Ovary (tissue), 9 donors: ENCODE measurements around the gene DMXL2. TPM values are rescaled to one million over a fixed set of nuclear protein-coding genes. Genes with fewer than 3 reads are reported as not detected.
"Not testable (repeated sequence)": the region's sequence is repeated elsewhere in the genome, so short reads cannot be mapped to it uniquely, and the experiment has no call there.

Experiments used
- DNase-seq, 5 donors: peaks; one replicate each; pipeline ENCODE4 v3.0.0-alpha.2; 2019 to 2020
- H3K27ac ChIP-seq, 2 donors: fragments of 200-600 bp; one replicate each; pipeline versions ENCODE4 v1.5.1 to v1.8.0; 2019 to 2022
- H3K27me3 ChIP-seq: fragments of 200-600 bp; one replicate; pipeline ENCODE4 v1.8.0; 2022
- H3K36me3 ChIP-seq: fragments of 200-600 bp; sonication (generic); one replicate; pipeline ENCODE4 v1.5.1; 2019
- H3K4me1 ChIP-seq: one replicate; pipeline ENCODE4 v1.8.1; 2013; ENCODE audit warnings: mild to moderate bottlenecking, moderate library complexity; ENCODE audit not compliant: insufficient read depth
- H3K4me3 ChIP-seq: fragments of 200-600 bp; sonication (generic); one replicate; pipeline ENCODE4 v1.5.1; 2017
- H3K9me3 ChIP-seq, 2 donors: fragments of 200-600 bp in 1 of 2; sonication (generic) in 1 of 2; one replicate each; pipeline versions ENCODE4 v1.5.1 to v1.8.1; 2013 to 2019; ENCODE audit warnings: mild to moderate bottlenecking in 1 of 2, moderate library complexity in 1 of 2
- EP300 ChIP-seq: sonication (generic); formaldehyde crosslinking; IDR thresholded peaks from one replicate; pipeline ENCODE4 v1.6.1; 2017; ENCODE audit warnings: antibody characterized with exemption
- POLR2A ChIP-seq: fragments of 450-650 bp; IDR thresholded peaks from one replicate; pipeline ENCODE4 v1.6.1; 2017; ENCODE audit warnings: antibody characterized with exemption, mild to moderate bottlenecking, moderate library complexity
- WGBS, 3 donors: extraction: QIAGEN DNeasy Blood & Tissue Kit in 1 of 3; methylation state at CpG; one replicate each; pipeline versions ENCODE4 v1.1.5 to v1.1.7; 2013 to 2017; 5-methylcytosine and 5-hydroxymethylcytosine counted together
- intact Hi-C, 4 donors: fragments of 100-400 bp; cut with DNase I; formaldehyde crosslinking; loops; one replicate each; pipeline versions ENCODE4 v1.11.0 to v1.15.1; 2022 to 2023
- polyA plus RNA-seq, 2 donors: library from polyadenylated mRNA; stranded (reverse); fragments of 200-250 nt in 1 of 2; fragments of 350-450 nt in 1 of 2; fragmentation: Illumina TruSeq in 1 of 2; extraction: RNeasy Lipid Tissue Mini Kit (QIAGEN cat#74804) in 1 of 2; gene quantifications; one replicate each; pipeline ENCODE4 v1.2.3, GENCODE V29; 2013 to 2014
- total RNA-seq, 7 donors: library from RNA; depleted of rRNA in 2 of 7; stranded (reverse); fragments of >200 nt in 2 of 7; fragmentation: NEBNext Ultra II Directional in 3 of 7; extraction: Animal tissue kit (Norgen Biotek cat#: 25700) in 3 of 7; gene quantifications; one replicate each; pipeline versions ENCODE4 v1.1.0 to v1.2.4, GENCODE V29; 2016 to 2023
- TF ChIP-seq, protein P1 (sequence below), 3 donors: fragments of 450-650 bp in 2 of 3; fragments of 200-600 bp in 1 of 3; IDR thresholded peaks; one replicate each; pipeline versions ENCODE4 v1.5.1 to v1.8.0; 2016 to 2022; ENCODE audit warnings: antibody characterized with exemption in 3 of 3, mild to moderate bottlenecking in 1 of 3
- donor health status: DM: no; HTN: no; CAD: no; lungs with moderate emphysema.
- donor health status: DM: no; HTN: no; CAD: no.
- donor health status: Bipolar disorder and iron deficiency.
- donor health status: DM: yes; HTN: yes; CAD: no.
- donor health status: DM: no; HTN: no; CAD: no.
- donor health status: DM: yes; HTN: yes; CAD: no.

DMXL2 gene
- total and polyA plus RNA-seq, 9 donors = 9.1 to 28.5 (median 16.1) TPM

DNA sequence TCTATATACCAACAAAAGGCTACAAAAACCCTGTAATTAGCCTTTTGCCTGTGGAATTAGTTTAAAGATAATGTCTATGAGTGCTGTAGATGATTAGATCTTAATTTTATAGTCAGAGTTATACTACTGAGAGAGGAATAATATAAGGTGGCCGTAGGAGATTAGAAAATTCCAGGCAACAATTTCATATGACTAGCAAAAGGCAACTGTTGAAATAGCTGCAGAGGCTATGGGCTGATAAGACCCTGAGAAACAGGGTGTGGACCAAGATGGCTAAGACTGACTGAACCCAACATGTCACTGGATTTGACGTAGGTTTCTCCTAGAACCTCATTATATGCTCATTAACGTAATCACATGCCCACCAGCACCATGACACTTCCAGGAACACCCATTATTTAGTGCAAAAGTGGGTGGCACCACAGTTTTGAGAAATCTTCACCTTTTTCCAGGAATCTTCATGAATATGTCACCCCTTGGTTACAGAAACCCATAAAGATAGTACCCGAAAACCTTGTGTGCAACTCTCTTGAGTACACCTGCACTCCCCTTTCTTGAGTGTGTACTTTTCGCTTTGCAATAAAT, 29.6 kb upstream of the DMXL2 start:
- 88 to 92% (median 89%) methylated on average over 5 of the region's 5 CpGs for WGBS, 3 donors
- no peak overlapping the region for H3K27ac ChIP-seq
- H3K9me3 ChIP-seq = no peaks in the 10 kb centered on the region
- no peaks in the 10 kb centered on the region for H3K27me3 ChIP-seq
- intact Hi-C loops = loop anchor here in 3 of 4 donors (5.0 kb wide), 2 partner anchors 120 to 125 kb away; no protein-coding TSS in a partner anchor
- H3K36me3 ChIP-seq = no peaks in the 10 kb centered on the region
- DNase-seq = no peak
- no peak overlapping the region for H3K4me3 ChIP-seq
- no peaks in the 10 kb centered on the region for H3K4me1 ChIP-seq
- TF ChIP-seq POLR2A (no peak), EP300 (no peak)
- TF ChIP-seq, protein P1, sequence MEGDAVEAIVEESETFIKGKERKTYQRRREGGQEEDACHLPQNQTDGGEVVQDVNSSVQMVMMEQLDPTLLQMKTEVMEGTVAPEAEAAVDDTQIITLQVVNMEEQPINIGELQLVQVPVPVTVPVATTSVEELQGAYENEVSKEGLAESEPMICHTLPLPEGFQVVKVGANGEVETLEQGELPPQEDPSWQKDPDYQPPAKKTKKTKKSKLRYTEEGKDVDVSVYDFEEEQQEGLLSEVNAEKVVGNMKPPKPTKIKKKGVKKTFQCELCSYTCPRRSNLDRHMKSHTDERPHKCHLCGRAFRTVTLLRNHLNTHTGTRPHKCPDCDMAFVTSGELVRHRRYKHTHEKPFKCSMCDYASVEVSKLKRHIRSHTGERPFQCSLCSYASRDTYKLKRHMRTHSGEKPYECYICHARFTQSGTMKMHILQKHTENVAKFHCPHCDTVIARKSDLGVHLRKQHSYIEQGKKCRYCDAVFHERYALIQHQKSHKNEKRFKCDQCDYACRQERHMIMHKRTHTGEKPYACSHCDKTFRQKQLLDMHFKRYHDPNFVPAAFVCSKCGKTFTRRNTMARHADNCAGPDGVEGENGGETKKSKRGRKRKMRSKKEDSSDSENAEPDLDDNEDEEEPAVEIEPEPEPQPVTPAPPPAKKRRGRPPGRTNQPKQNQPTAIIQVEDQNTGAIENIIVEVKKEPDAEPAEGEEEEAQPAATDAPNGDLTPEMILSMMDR (IDR thresholded peaks at IDR 0.05) = no peak

GRCh38 chr15:51649659-51650521, 27.3 kb upstream of the DMXL2 start:
- TF ChIP-seq EP300 = no peak
- TF ChIP-seq, protein P1 (IDR thresholded peaks at IDR 0.05) = peak; percentile 52 to 86 (median 73)
- no peaks in the 10 kb centered on the region for H3K4me1 ChIP-seq
- WGBS, 3 donors = 30 to 42% (median 30%) methylated on average over 4 of the region's 4 CpGs
- no peaks in the 10 kb centered on the region for H3K36me3 ChIP-seq
- DNase-seq = peak in 2 of 5 donors; percentile 13 to 52
- H3K4me3 ChIP-seq = no peak overlapping the region
- H3K9me3 ChIP-seq = no peaks in the 10 kb centered on the region
- H3K27ac ChIP-seq = no peak overlapping the region
- intact Hi-C loops = loop anchor here (2.0 to 5.0 kb wide), 3 partner anchors 122 to 127 kb away; no protein-coding TSS in a partner anchor
- no peaks in the 10 kb centered on the region for H3K27me3 ChIP-seq

GRCh38 chr15:51648643-51649042, 26.1 kb upstream of the DMXL2 start:
- intact Hi-C loops, H3K27ac ChIP-seq, DNase-seq, H3K27me3 ChIP-seq, H3K9me3 ChIP-seq, H3K4me1 ChIP-seq, H3K4me3 ChIP-seq, H3K36me3 ChIP-seq: not testable (repeated sequence)
- 71 to 79% (median 79%) methylated on average over 4 of the region's 4 CpGs for WGBS, 3 donors

GRCh38 chr15:51648101-51648500, 25.5 kb upstream of the DMXL2 start:
- WGBS, 3 donors = 83 to 96% (median 96%) methylated on average over 1 of the region's 1 CpG
- H3K36me3 ChIP-seq, intact Hi-C loops, H3K27ac ChIP-seq, H3K9me3 ChIP-seq, H3K4me3 ChIP-seq, DNase-seq, H3K27me3 ChIP-seq, H3K4me1 ChIP-seq: not testable (repeated sequence)

DNA sequence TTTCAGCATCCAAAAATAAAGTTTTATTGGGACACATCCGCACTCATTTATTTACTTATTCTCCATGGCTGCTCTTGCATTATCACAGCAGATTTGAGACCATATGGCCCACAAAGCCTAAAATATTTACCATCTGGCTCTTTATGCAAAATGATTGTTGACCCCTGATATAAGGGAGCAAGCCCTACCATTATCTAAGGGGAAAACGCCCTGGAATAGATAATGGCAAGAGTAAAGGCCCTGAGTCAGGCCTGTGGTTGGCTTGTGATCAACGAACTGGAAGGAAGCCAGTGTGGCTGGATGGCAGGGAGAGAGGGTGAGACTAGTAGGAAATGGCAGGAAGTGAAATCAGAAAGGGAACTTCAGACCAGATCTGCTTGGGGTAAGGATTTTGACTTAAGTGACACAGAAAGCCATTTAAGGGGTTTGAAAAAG, 24.6 kb upstream of the DMXL2 start:
- Histone ChIP-seq H3K36me3 (no peaks in the 10 kb centered on the region), H3K9me3 (no peaks in the 10 kb centered on the region), H3K27ac (no peak overlapping the region), H3K4me3 (no peak overlapping the region), H3K4me1 (no peaks in the 10 kb centered on the region), H3K27me3 (peaks cover 3% of the 10 kb centered on the region)
- 57 to 60% (median 60%) methylated on average over 3 of the region's 3 CpGs for WGBS, 3 donors
- TF ChIP-seq EP300 (no peak), POLR2A (no peak)
- TF ChIP-seq, protein P1 (IDR thresholded peaks at IDR 0.05) = no peak
- intact Hi-C loops = no loop called here
- DNase-seq = peak in 1 of 5 donors; percentile 18
